ELF-1 (cell line): ENCODE data around the gene ZNF665.
"Not testable (repeated sequence)": the region's sequence is repeated elsewhere in the genome, so short reads cannot be mapped to it uniquely, and the experiment has no call there.

Experiments
- DNase-seq: peaks from one replicate; pipeline ENCODE4 v3.0.0-alpha.2; 2016; ENCODE audit warnings: low read depth, low spot score

Gene ZNF665

GRCh38 chr19:53192771-53193534 is at the start of gene ZNF665:
TSS of gene ZNF665 (minus strand) at chr19:53193358. CDS start at chr19:53182898, 10,460 bp downstream.
- peak; percentile 85 for DNase-seq

GRCh38 chr19:53237114-53237777 is 44.1 kb upstream of the ZNF665 start:
- DNase-seq: no peak

GRCh38 chr19:53224606-53225005 is 31.4 kb upstream of the ZNF665 start:
- DNase-seq: no peak

- not testable (repeated sequence) for DNase-seq
Observed at GRCh38 chr19:53222716-53223115, 29.6 kb upstream of the ZNF665 start.

GRCh38 chr19:53212703-53213320 is 19.7 kb upstream of the ZNF665 start:
- no peak for DNase-seq

GRCh38 chr19:53211554-53211953 is 18.4 kb upstream of the ZNF665 start:
- not testable (repeated sequence) for DNase-seq

- DNase-seq: peak; percentile 74
Observed at GRCh38 chr19:53196777-53197396, 3.7 kb upstream of the ZNF665 start.

GRCh38 chr19:53195265-53195903 is 2.2 kb upstream of the ZNF665 start:
- peak; percentile 91 for DNase-seq

GRCh38 chr19:53193535-53194222 is 521 bp upstream of the ZNF665 start:
- DNase-seq: no peak

- no peak for DNase-seq
Observed at GRCh38 chr19:53190253-53190652, 2.9 kb downstream of the ZNF665 start.

- not testable (repeated sequence) for DNase-seq
Observed at GRCh38 chr19:53189691-53190198, 3.4 kb downstream of the ZNF665 start.

GRCh38 chr19:53185155-53185882 is 7.8 kb downstream of the ZNF665 start:
- DNase-seq: not testable (repeated sequence)

GRCh38 chr19:53183146-53183764 is 9.9 kb downstream of the ZNF665 start:
- peak; percentile 40 for DNase-seq

GRCh38 chr19:53182202-53182601 is 11.0 kb downstream of the ZNF665 start:
- DNase-seq: no peak

- no peak for DNase-seq
Observed at GRCh38 chr19:53177986-53178385, 15.2 kb downstream of the ZNF665 start.

- DNase-seq: no peak
Observed at GRCh38 chr19:53172889-53173288, 20.3 kb downstream of the ZNF665 start.

- DNase-seq: no peak
Observed at GRCh38 chr19:53165691-53166091, 27.5 kb downstream of the ZNF665 start.

- no peak for DNase-seq
Observed at GRCh38 chr19:53161123-53161522, 32.0 kb downstream of the ZNF665 start.

GRCh38 chr19:53160350-53160749 is 32.8 kb downstream of the ZNF665 start:
- no peak for DNase-seq
